Endothelial cell of umbilical vein (primary cell): ENCODE data around the gene BTBD17. TPM values are rescaled to one million over a fixed set of nuclear protein-coding genes. Genes with fewer than 3 reads are reported as not detected.

Experiments
- BruUV-seq: library from RNA; stranded (reverse); fragments of 400-500 nt; replicated peaks from 2 replicates; lab custom pipeline; 2021; lab: Mats Ljungman, UMichigan
- CTCF ChIA-PET: fragments of 300-600, 350-600 bp; sonication (Branson Sonifier 250); formaldehyde crosslinking; loops from one replicate; lab custom pipeline; 2021; ENCODE audit warnings: antibody characterized with exemption, inconsistent platforms; lab: Charles Lee
- POLR2A ChIA-PET: fragments of 300-600, 350-600 bp; sonication (Branson Sonifier 250); formaldehyde crosslinking; loops from one replicate; lab custom pipeline; 2021; ENCODE audit warnings: antibody characterized with exemption, inconsistent platforms; lab: Charles Lee
- DNase-seq: peaks from one replicate; pipeline ENCODE4 v3.0.0-alpha.2; 2011; ENCODE audit warnings: low read depth, low spot score
- FAIRE-seq: peaks from 2 replicates; lab custom pipeline; 2011; peaks lifted over from hg19 to GRCh38; lab: Jason Lieb, UNC
- H2AFZ ChIP-seq: 2 replicates; pipeline ENCODE4 v1.6.0; 2012; ENCODE audit warnings: low read depth, low read length, control low read depth, inconsistent platforms
- H3K27ac ChIP-seq: 2 replicates; pipeline ENCODE4 v1.5.1; 2011; ENCODE audit warnings: low read depth, mild to moderate bottlenecking, control low read depth, low read length, moderate library complexity; ENCODE audit not compliant: insufficient read depth
- H3K27me3 ChIP-seq, 2 experiments: 2 replicates each; pipeline versions ENCODE4 v1.6.0 to v1.6.1; 2011; ENCODE audit warnings: low read length in 2 of 2, mixed read lengths in 1 of 2; ENCODE audit not compliant: control insufficient read depth in 2 of 2, insufficient read depth in 2 of 2
- H3K36me3 ChIP-seq, 2 experiments: 2 replicates in 1 of 2; 3 replicates in 1 of 2; pipeline ENCODE4 v1.5.1; 2011; ENCODE audit warnings: low read length in 2 of 2, mild to moderate bottlenecking in 1 of 2, moderate library complexity in 1 of 2; ENCODE audit not compliant: control insufficient read depth in 2 of 2, insufficient read depth in 2 of 2; ENCODE audit errors: extremely low read depth in 1 of 2
- H3K4me1 ChIP-seq: 3 replicates; pipeline ENCODE4 v1.5.1; 2011; ENCODE audit warnings: mild to moderate bottlenecking, low read length; ENCODE audit not compliant: control insufficient read depth, insufficient read depth; ENCODE audit errors: extremely low read depth
- H3K4me2 ChIP-seq: 2 replicates; pipeline ENCODE4 v1.6.1; 2011; ENCODE audit warnings: low read length, control low read depth, mixed read lengths; ENCODE audit not compliant: insufficient read depth
- H3K4me3 ChIP-seq, 3 experiments: fragments of 200-600 bp in 1 of 3; sonication (generic), shearing (Covaris generic) in 1 of 3; replicated peaks in 1 of 3; 2 replicates each; pipeline ENCODE4 v1.5.1; 2011 to 2016; ENCODE audit warnings: control low read depth in 3 of 3, low read length in 3 of 3, mild to moderate bottlenecking in 2 of 3, inconsistent platforms in 1 of 3, low read depth in 1 of 3, moderate library complexity in 1 of 3; ENCODE audit not compliant: insufficient read depth in 1 of 3
- H3K79me2 ChIP-seq: 2 replicates; pipeline ENCODE4 v1.6.0; 2012; ENCODE audit warnings: low read length, inconsistent platforms; ENCODE audit not compliant: control insufficient read depth, insufficient read depth
- H3K9ac ChIP-seq: replicated peaks from 2 replicates; pipeline ENCODE3; 2011; ENCODE audit warnings: low read length, control low read depth; ENCODE audit not compliant: insufficient read depth; ENCODE audit errors: extremely low read depth
- H3K9me1 ChIP-seq: replicated peaks from 3 replicates; pipeline ENCODE4 v1.6.0; 2011; ENCODE audit warnings: mild to moderate bottlenecking, low read length; ENCODE audit not compliant: control insufficient read depth, insufficient read depth; ENCODE audit errors: extremely low read depth
- H3K9me3 ChIP-seq: replicated peaks from 2 replicates; pipeline ENCODE4 v1.5.1; 2012; ENCODE audit warnings: low read length, inconsistent platforms; ENCODE audit not compliant: control insufficient read depth, insufficient read depth
- H4K20me1 ChIP-seq: replicated peaks from 2 replicates; pipeline ENCODE3; 2011; ENCODE audit warnings: mild to moderate bottlenecking, low read length; ENCODE audit not compliant: control insufficient read depth, insufficient read depth; ENCODE audit errors: extremely low read depth
- CTCF ChIP-seq, 2 donors: IDR thresholded peaks; 1 replicate in 1 of 2; 2 replicates in 1 of 2; pipeline ENCODE4 v1.5.1; 2011; ENCODE audit warnings: low read length in 2 of 2, mild to moderate bottlenecking in 2 of 2, moderate library complexity in 2 of 2, control low read depth in 1 of 2, inconsistent platforms in 1 of 2, low read depth in 1 of 2; ENCODE audit not compliant: insufficient read depth in 1 of 2; ENCODE audit errors: extremely low read depth in 1 of 2
- EZH2 ChIP-seq: IDR thresholded peaks from 2 replicates; pipeline ENCODE4 v1.6.1; 2012; ENCODE audit warnings: borderline replicate concordance, low read depth, mild to moderate bottlenecking, moderate library complexity, low read length, inconsistent platforms; ENCODE audit not compliant: severe bottlenecking
- FOS ChIP-seq: IDR thresholded peaks from 2 replicates; pipeline ENCODE4 v1.6.1; 2011; ENCODE audit warnings: mild to moderate bottlenecking, low read length, moderate library complexity, borderline replicate concordance; ENCODE audit not compliant: insufficient read depth
- GATA2 ChIP-seq: IDR thresholded peaks from 2 replicates; pipeline ENCODE4 v1.7.0; 2011; ENCODE audit warnings: low read depth, mild to moderate bottlenecking, moderate library complexity, mixed read lengths, low read length; ENCODE audit not compliant: insufficient read length, insufficient read depth
- JUN ChIP-seq: IDR thresholded peaks from 2 replicates; pipeline ENCODE4 v1.6.1; 2011; ENCODE audit warnings: borderline replicate concordance, low read depth; ENCODE audit not compliant: insufficient read length, insufficient read depth
- MAX ChIP-seq: IDR thresholded peaks from 2 replicates; pipeline ENCODE4 v1.6.1; 2011; ENCODE audit not compliant: insufficient read depth, insufficient read length
- MYC ChIP-seq: IDR thresholded peaks from one replicate; pipeline ENCODE4 v1.6.1; 2011; ENCODE audit warnings: mild to moderate bottlenecking, low read depth, low read length
- POLR2A ChIP-seq: IDR thresholded peaks from 2 replicates; pipeline ENCODE4 v1.6.1; 2012; ENCODE audit warnings: low read depth, mild to moderate bottlenecking, control low read depth, low read length
- POLR2AphosphoS5 ChIP-seq: IDR thresholded peaks from 2 replicates; pipeline ENCODE4 v1.6.1; 2012; ENCODE audit warnings: low read depth, mild to moderate bottlenecking, control low read depth, low read length, moderate library complexity; ENCODE audit not compliant: insufficient read depth
- dilution Hi-C: fragments of 300-500 bp; cut with MboI; formaldehyde crosslinking; loops from one replicate; pipeline ENCODE4 v1.15.0; 2019; ENCODE audit warnings: low sequenced_read_pairs; ENCODE audit not compliant: extremely low pct_ligation_motif_present
- intact Hi-C: fragments of 100-400 bp; cut with micrococcal nuclease; formaldehyde crosslinking; loops from one replicate; pipeline ENCODE4 v1.10.0; 2022
- polyA plus RNA-seq, 4 experiments: library from polyadenylated mRNA; depleted of rRNA in 3 of 4; stranded (reverse) in 3 of 4; unstranded in 1 of 4; fragments of >200 nt; gene quantifications; 2 replicates each; pipeline versions ENCODE4 v1.2.1 to v1.2.3, GENCODE V29; 2011 to 2012; ENCODE audit warnings: missing spikeins in 1 of 4
- total RNA-seq: library from RNA; stranded (reverse); gene quantifications from 2 replicates; pipeline ENCODE4 v1.2.3, GENCODE V29; 2021

Gene BTBD17
- total and polyA plus RNA-seq, 2 donors (not counting 3 experiments of a cell fraction or from before 2014, with no cell fraction given): not detected

DNA sequence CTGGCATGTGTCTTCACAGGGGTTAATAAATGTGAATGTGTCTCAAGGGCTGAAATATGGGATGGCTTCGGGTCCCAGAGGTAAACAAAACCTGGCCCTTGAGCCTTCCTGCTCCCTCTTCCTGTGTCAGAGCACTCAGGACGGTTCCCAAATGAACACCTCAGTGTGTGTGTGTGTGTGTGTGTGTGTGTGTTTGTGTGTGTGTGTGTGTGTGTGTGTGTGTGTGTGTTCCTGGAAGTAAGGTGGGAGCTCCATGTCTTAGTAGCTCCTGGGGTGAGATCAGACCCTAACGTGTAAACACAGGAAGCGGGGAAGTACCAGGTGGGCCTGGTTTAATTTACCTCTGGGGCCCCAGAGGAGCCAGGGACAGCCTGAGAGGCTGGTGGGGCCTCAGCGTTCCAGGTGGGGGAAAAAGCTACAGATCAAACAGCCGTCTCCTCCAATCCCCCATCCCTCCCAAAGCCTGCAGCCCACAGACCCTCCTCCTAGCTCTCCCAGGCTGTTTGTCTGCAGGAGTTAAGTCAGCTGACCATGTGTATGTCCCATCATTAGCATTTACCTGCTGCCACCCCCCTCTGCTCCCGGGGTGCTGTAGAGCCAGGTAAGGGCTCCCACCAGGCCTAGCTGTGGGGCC, 29.5 kb downstream of the BTBD17 start:
- intact Hi-C loops: no loop called here
- H3K4me3 ChIP-seq: no peak overlapping the region
- no peak for FAIRE-seq
- no peaks in the 10 kb centered on the region for H3K9me1 ChIP-seq
- H3K4me1 ChIP-seq: no peaks in the 10 kb centered on the region
- H3K9ac ChIP-seq: no peak overlapping the region
- POLR2A ChIA-PET: no interaction called here
- TF ChIP-seq FOS (no peak), MYC (no peak), GATA2 (no peak), POLR2AphosphoS5 (no peak), EZH2 (no peak), MAX (no peak), POLR2A (no peak), CTCF (IDR thresholded peaks at IDR 0.05; ENCODE audit: extremely low read depth in 1 of 2, insufficient read depth in 1 of 2, low read depth in 1 of 2, low read length in 2 of 2) (no peak), JUN (no peak)
- H2AFZ ChIP-seq: no peak overlapping the region
- DNase-seq: no peak
- H4K20me1 ChIP-seq: no peaks in the 10 kb centered on the region
- H3K27ac ChIP-seq: no peak overlapping the region
- CTCF ChIA-PET: no interaction called here
- H3K79me2 ChIP-seq: no peaks in the 10 kb centered on the region
- no peaks in the 10 kb centered on the region for H3K9me3 ChIP-seq
- H3K4me2 ChIP-seq: no peak overlapping the region
- H3K36me3 ChIP-seq: no peaks in the 10 kb centered on the region
- dilution Hi-C loops: no loop called here
- no peaks in the 10 kb centered on the region for H3K27me3 ChIP-seq
- BruUV-seq: no TSS peak
